Ovary (tissue), 9 donors: ENCODE measurements around the gene FIGN. TPM values are rescaled to one million over a fixed set of nuclear protein-coding genes. Genes with fewer than 3 reads are reported as not detected.

ENCODE experiments used
- DNase-seq, 5 donors: peaks; one replicate each; pipeline ENCODE4 v3.0.0-alpha.2; 2019 to 2020
- H3K27ac ChIP-seq, 2 donors: fragments of 200-600 bp; one replicate each; pipeline versions ENCODE4 v1.5.1 to v1.8.0; 2019 to 2022
- H3K27me3 ChIP-seq: fragments of 200-600 bp; one replicate; pipeline ENCODE4 v1.8.0; 2022
- H3K36me3 ChIP-seq: fragments of 200-600 bp; sonication (generic); one replicate; pipeline ENCODE4 v1.5.1; 2019
- H3K4me1 ChIP-seq: one replicate; pipeline ENCODE4 v1.8.1; 2013; ENCODE audit warnings: mild to moderate bottlenecking, moderate library complexity; ENCODE audit not compliant: insufficient read depth
- H3K4me3 ChIP-seq: fragments of 200-600 bp; sonication (generic); one replicate; pipeline ENCODE4 v1.5.1; 2017
- H3K9me3 ChIP-seq, 2 donors: fragments of 200-600 bp in 1 of 2; sonication (generic) in 1 of 2; one replicate each; pipeline versions ENCODE4 v1.5.1 to v1.8.1; 2013 to 2019; ENCODE audit warnings: mild to moderate bottlenecking in 1 of 2, moderate library complexity in 1 of 2
- CTCF ChIP-seq, 3 donors: fragments of 450-650 bp in 2 of 3; fragments of 200-600 bp in 1 of 3; IDR thresholded peaks; one replicate each; pipeline versions ENCODE4 v1.5.1 to v1.8.0; 2016 to 2022; ENCODE audit warnings: antibody characterized with exemption in 3 of 3, mild to moderate bottlenecking in 1 of 3
- EP300 ChIP-seq: sonication (generic); formaldehyde crosslinking; IDR thresholded peaks from one replicate; pipeline ENCODE4 v1.6.1; 2017; ENCODE audit warnings: antibody characterized with exemption
- POLR2A ChIP-seq: fragments of 450-650 bp; IDR thresholded peaks from one replicate; pipeline ENCODE4 v1.6.1; 2017; ENCODE audit warnings: antibody characterized with exemption, mild to moderate bottlenecking, moderate library complexity
- WGBS, 3 donors: extraction: QIAGEN DNeasy Blood & Tissue Kit in 1 of 3; methylation state at CpG; one replicate each; pipeline versions ENCODE4 v1.1.5 to v1.1.7; 2013 to 2017; 5-methylcytosine and 5-hydroxymethylcytosine counted together
- intact Hi-C, 4 donors: fragments of 100-400 bp; cut with DNase I; formaldehyde crosslinking; loops; one replicate each; pipeline versions ENCODE4 v1.11.0 to v1.15.1; 2022 to 2023
- polyA plus RNA-seq, 2 donors: library from polyadenylated mRNA; stranded (reverse); fragments of 200-250 nt in 1 of 2; fragments of 350-450 nt in 1 of 2; fragmentation: Illumina TruSeq in 1 of 2; extraction: RNeasy Lipid Tissue Mini Kit (QIAGEN cat#74804) in 1 of 2; gene quantifications; one replicate each; pipeline ENCODE4 v1.2.3, GENCODE V29; 2013 to 2014
- total RNA-seq, 7 donors: library from RNA; depleted of rRNA in 2 of 7; stranded (reverse); fragments of >200 nt in 2 of 7; fragmentation: NEBNext Ultra II Directional in 3 of 7; extraction: Animal tissue kit (Norgen Biotek cat#: 25700) in 3 of 7; gene quantifications; one replicate each; pipeline versions ENCODE4 v1.1.0 to v1.2.4, GENCODE V29; 2016 to 2023
- donor health status: DM: no; HTN: no; CAD: no; lungs with moderate emphysema.
- donor health status: DM: no; HTN: no; CAD: no.
- donor health status: Bipolar disorder and iron deficiency.
- donor health status: DM: yes; HTN: yes; CAD: no.
- donor health status: DM: no; HTN: no; CAD: no.
- donor health status: DM: yes; HTN: yes; CAD: no.

FIGN gene
- total and polyA plus RNA-seq, 9 donors, result 2.4 to 15.5 (median 8.9) TPM

GRCh38 chr2:163652751-163653150 is 83.1 kb downstream of the FIGN start:
- TF ChIP-seq CTCF (IDR thresholded peaks at IDR 0.05) (no peak), POLR2A (no peak), EP300 (no peak)

GRCh38 chr2:163649080-163649479 is 86.7 kb downstream of the FIGN start:
- TF ChIP-seq CTCF (IDR thresholded peaks at IDR 0.05), result no peak
- no peak for TF ChIP-seq EP300
- TF ChIP-seq POLR2A, result no peak
- Histone ChIP-seq H3K27ac (no peak overlapping the region), H3K27me3 (no peaks in the 10 kb centered on the region), H3K36me3 (no peaks in the 10 kb centered on the region), H3K4me1 (no peaks in the 10 kb centered on the region), H3K9me3 (no peaks in the 10 kb centered on the region), H3K4me3 (no peak overlapping the region)
- DNase-seq, result no peak
- 95 to 100% (median 96%) methylated on average over 1 of the region's 1 CpG for WGBS, 3 donors
- intact Hi-C loops, result no loop called here

More at GRCh38 chr2:163652751-163653150, 83.1 kb downstream of the FIGN start:
- H3K4me1 ChIP-seq, result peaks cover 2% of the 10 kb centered on the region
- 58 to 89% (median 85%) methylated on average over 2 of the region's 2 CpGs for WGBS, 3 donors
- no peak for DNase-seq
- no peak overlapping the region for H3K27ac ChIP-seq
- H3K9me3 ChIP-seq, result no peaks in the 10 kb centered on the region
- intact Hi-C loops, result no loop called here
- H3K4me3 ChIP-seq, result no peak overlapping the region
- no peaks in the 10 kb centered on the region for H3K36me3 ChIP-seq
- no peaks in the 10 kb centered on the region for H3K27me3 ChIP-seq

GRCh38 chr2:163647300-163647699 is 88.5 kb downstream of the FIGN start:
- Histone ChIP-seq H3K9me3 (no peaks in the 10 kb centered on the region), H3K27me3 (no peaks in the 10 kb centered on the region), H3K4me1 (no peaks in the 10 kb centered on the region), H3K4me3 (no peak overlapping the region), H3K36me3 (no peaks in the 10 kb centered on the region), H3K27ac (no peak overlapping the region)
- DNase-seq, result no peak
- TF ChIP-seq POLR2A (no peak), EP300 (no peak), CTCF (IDR thresholded peaks at IDR 0.05) (no peak)
- intact Hi-C loops, result no loop called here

GRCh38 chr2:163646687-163647086 is 89.1 kb downstream of the FIGN start:
- no peaks in the 10 kb centered on the region for H3K9me3 ChIP-seq
- no peak for TF ChIP-seq EP300
- no peak for TF ChIP-seq CTCF (IDR thresholded peaks at IDR 0.05)
- TF ChIP-seq POLR2A, result no peak
- H3K4me1 ChIP-seq, result no peaks in the 10 kb centered on the region
- DNase-seq, result no peak
- WGBS, 3 donors, result 77 to 91% (median 80%) methylated on average over 1 of the region's 1 CpG
- H3K36me3 ChIP-seq, result no peaks in the 10 kb centered on the region
- H3K27ac ChIP-seq, result no peak overlapping the region
- no peaks in the 10 kb centered on the region for H3K27me3 ChIP-seq
- intact Hi-C loops, result no loop called here
- H3K4me3 ChIP-seq, result no peak overlapping the region

- H3K27me3 ChIP-seq, result no peaks in the 10 kb centered on the region
- H3K4me3 ChIP-seq, result no peak overlapping the region
- WGBS, 3 donors, result 94 to 98% (median 95%) methylated on average over 2 of the region's 2 CpGs
- intact Hi-C loops, result no loop called here
- no peaks in the 10 kb centered on the region for H3K4me1 ChIP-seq
- TF ChIP-seq POLR2A (no peak), EP300 (no peak), CTCF (IDR thresholded peaks at IDR 0.05) (no peak)
- DNase-seq, result no peak
- H3K36me3 ChIP-seq, result no peaks in the 10 kb centered on the region
- no peak overlapping the region for H3K27ac ChIP-seq
- no peaks in the 10 kb centered on the region for H3K9me3 ChIP-seq
Measured at GRCh38 chr2:163644238-163644637, 91.6 kb downstream of the FIGN start.
